Activated CD4-positive, alpha-beta T cell treated with anti-CD3 and anti-CD28 coated beads, Interleukin-2, amount 50 U/mL, for 1 hour (primary cell): ENCODE measurements around the gene INO80.
"Not testable (repeated sequence)": the region's sequence is repeated elsewhere in the genome, so short reads cannot be mapped to it uniquely, and the experiment has no call there.

Source experiments
- DNase-seq: peaks from one replicate; pipeline ENCODE4 v3.0.0-alpha.2; 2020

INO80 gene

DNA sequence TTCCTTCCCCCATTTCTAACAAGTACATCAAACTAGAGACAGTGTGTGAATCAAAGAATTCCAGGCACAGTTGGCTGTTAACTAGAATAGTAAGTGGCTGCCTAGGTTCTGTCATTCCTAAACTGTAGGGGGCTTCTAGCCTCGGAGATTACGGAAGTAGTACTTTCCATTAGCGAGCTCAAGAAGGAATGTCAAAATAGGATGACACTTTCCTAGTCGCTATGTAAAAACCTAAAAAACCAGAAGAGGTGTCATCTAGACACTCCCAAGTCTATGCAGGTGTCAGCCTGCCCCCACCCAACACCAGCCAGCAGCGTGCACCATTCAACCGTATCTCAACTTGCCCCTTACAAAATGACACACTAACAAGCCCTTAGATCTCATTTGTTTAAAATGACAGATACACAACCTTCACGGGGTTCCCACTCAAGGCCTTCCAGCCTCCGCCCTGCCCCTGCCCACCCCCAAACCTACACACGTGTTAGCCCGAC is 874 bp downstream of the INO80 start:
- no peak for DNase-seq

DNA sequence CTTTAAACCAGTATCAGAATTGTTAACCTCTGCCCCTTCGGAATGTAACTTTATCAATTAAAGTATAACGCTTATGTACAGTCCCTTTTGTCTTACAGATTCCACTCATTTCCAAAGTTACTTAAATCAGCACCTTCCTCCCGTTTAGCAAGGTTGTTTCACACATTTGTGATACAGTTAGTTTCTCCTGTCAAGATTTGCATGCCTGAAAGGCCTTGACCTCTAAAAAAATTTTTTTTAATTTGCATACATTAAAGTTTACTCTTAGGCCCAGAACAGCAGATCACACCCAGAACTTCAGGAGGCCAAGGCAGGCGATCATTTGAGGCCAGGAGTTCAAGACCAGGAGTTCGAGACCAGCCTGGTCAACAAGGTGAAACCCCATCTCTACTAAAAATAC is 9.1 kb downstream of the INO80 start:
- no peak for DNase-seq

DNA sequence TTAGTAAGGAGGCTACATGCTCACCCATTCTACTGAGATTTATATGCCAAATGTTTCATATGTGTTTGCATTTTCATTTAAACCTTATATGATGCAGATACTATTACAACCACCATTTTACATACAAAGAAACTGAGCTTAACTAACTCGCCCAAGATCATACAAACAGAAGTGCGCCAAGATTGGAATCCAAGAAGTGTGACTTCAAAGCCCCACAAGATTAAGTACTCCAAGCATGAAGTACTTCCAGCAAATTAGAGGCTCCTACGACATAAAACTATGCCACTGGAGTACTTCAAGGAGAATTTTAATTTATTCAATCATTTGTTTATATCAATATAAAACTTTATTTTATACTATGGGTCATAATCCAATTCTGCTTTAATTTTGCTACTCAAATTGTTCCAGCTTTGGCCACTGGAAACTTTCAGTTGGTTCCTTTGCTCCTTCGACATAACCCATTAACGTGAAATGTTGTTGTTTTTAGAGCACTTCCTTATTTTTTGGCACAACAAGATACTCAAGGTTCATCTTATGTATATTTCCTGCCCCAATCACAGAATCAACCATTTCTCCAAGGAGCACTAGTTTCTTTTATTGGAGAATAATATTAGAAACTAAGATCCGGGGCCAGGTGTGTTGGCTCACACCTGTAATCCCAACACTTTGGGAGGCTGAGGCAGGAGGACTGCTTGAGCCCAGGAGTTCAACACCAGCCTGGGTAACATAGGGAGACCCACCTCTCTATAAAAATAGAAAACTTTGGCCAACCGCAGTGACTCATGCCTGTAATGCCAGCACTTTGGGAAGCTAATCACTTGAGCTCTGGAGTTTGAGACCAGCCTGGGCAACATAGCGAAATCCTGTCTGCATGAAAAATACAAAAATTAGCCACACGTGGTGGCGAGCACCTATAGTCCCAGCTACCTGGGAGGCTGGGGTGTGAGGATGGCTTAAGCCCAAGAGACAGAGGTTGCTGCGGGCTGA is 10.4 kb downstream of the INO80 start:
- DNase-seq, result no peak

DNA sequence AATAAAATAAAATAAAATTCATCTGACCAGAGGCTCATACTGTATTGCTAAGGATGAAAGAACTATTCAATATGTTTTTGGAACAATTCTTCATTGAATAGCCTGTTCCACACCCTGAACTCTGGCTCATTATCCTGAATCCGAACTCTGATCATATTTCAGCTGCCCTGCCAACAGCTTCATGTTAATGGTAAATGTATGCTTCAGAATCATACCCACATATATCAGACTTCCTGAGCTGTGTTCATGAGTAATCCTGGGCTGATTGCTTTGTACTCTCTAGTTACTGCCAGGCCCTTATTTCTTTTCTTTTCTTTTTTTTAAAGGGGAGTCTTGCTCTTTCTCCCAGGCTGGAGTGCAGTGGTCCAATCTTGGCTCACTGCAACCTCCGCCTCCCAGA is 11.8 kb downstream of the INO80 start:
- no peak for DNase-seq

DNA sequence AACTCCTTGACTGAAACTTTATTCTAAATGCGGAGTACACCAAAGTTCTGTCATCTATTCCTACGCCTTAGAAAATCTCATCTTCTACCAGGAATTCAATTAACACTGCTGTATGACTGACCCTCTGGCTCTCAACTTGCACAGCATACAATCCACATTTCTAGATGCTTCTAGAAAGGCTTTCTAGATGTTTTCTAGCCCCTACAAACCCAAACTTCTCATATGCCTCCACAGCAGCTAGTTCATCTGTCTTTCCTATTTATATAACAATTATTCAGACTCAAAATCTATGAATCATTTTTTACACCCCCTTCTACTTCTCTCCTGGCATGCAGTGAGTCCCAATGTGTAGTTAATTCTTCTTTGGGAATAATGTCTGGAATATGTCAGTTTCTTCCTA is 13.2 kb downstream of the INO80 start:
- DNase-seq, result no peak

DNA sequence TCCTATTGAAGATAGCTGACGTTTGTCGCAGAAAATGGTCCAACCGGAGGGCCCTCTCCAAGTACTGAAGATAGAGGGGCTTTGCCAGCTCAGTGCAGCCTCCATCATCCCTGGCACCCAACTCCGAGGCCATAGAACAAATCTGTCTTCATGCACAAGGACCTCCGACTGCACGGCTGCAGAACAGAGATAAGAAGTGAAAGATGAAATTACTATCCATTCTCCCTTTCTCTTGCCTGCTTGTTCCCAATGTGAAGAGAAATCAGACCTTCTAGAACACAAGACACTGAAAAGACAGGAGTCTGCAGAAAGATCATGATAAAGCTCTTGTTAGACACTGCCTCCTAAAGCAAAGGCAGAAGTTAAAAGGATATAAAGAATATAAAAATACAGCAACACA is 19.9 kb downstream of the INO80 start:
- DNase-seq, result no peak

DNA sequence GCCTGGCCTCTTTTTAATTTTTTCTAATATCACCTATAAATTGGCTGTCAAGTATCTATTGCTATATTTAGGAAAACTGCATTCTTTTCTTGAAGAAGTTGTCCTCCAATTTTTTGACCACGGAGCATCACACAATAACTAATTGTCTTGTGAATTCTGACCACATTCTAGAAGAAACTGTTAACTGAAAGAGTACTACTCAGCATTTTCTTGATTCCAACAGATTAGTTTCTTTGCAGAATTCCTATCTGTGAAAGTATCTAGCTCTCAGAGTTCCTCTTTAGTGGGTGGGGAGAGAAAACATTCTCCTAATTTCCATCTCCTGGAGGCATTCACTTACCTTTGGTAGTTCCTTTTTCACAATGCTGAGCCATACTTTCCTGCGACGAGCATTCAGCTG is 31.1 kb downstream of the INO80 start:
- no peak for DNase-seq

DNA sequence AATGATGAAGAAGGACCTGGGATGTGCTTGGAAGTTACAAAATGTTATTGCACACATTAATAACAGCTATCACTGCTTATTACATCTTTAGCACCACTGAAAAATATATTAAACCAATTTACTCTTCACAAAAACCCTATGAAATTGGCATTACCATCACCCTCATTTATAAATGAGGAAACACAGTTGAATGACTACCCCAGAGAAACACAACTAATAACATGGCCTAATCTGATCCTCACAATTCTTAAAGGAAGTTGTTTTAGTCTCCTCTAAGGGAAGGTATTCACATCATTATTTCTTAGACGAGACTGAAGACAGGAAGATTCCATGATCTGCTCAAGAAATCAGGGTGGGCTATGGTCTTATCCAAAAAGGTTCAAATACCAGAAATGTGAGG is 35.9 kb downstream of the INO80 start:
- no peak for DNase-seq

DNA sequence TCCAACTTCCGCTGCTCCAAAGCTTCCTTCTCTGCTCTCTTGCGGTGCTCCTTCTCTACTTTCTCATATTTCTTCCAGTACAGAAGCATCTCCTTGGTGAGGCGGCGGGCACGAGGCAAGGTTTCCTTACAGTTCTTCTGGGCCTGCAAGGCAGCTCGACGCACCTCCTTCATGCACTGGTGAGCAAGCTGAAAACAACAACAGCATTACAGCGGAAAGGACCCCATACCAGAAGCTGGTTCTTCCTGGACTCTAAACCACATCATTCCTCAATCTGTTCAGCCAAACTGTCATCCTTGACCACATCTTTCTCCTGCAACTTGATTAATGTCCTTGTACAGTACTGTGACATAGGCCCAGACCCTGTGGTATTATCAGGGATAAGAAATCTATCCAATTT is 36.4 kb downstream of the INO80 start:
- no peak for DNase-seq

DNA sequence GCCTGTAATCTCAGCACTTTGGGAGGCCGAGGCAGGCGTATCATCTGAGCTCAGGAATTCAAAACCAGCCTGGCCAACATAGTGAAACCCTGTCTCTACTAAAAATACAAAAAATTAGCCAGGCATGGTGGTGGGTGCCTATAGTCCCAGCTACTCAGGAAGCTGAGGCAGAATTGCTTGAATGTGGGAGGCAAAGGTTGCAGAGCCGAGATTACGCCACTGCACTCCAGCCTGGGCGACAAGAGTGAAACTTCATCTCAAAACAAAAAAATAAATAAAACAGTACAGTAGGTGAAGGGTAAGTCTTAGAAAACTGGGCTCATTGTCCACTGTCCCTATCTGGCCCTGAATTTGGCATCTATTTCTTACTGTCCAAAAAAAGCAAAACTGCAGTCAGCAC is 37.2 kb downstream of the INO80 start:
- DNase-seq, result not testable (repeated sequence)

DNA sequence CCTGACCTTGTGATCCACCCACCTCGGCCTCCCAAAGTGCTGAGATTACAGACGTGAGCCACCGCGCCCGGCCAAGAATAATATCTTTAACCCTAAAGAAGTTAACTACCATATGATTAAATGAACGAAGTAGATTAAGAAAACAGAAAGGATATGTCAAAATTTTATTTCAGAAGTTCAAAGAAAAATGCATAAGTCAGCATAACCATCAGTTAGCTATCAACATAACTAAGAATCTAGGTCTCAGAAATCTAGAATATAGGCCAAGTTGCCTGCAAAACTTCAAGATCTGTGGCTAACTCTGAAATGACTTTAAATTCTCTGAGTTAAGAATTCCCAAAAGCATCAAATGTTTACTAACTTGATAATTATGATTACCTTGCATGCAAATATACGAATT is 38.0 kb downstream of the INO80 start:
- no peak for DNase-seq

DNA sequence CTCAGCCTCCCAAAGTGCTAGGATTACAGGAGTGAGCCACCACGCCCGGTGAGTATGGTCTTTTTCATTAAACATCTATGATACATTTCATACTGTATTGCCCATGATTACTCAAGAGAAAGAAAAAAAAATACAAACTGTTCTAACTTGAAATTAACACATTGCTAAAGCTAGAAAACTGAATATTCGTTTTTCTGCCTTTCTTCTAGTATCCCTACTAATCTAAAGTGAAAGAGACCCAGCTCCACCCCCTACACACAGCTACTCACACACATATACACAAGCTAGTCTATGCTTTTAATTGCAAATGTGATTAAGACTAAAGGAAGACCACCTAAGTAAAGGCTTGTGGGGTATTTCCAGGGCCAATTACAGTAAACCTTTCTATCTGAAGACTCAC is 43.1 kb downstream of the INO80 start:
- DNase-seq, result no peak

DNA sequence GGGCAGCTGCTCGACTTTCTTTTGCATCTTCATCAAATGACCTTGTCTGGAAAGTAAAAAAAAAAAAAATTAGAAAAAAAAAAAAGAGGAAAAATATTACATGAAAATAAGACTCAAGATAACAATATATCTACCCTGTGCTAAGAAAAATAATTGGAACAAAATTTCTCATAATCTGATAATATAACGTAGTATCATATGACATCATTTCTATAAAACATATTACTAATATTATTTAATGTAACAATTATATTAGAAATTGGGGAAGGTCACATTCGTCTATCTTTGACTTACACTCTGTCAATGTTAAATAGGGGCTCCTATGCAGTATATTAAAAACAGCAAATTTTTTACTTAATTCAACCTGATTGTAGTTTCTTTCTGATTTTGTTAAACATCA is 44.1 kb downstream of the INO80 start:
- no peak for DNase-seq

DNA sequence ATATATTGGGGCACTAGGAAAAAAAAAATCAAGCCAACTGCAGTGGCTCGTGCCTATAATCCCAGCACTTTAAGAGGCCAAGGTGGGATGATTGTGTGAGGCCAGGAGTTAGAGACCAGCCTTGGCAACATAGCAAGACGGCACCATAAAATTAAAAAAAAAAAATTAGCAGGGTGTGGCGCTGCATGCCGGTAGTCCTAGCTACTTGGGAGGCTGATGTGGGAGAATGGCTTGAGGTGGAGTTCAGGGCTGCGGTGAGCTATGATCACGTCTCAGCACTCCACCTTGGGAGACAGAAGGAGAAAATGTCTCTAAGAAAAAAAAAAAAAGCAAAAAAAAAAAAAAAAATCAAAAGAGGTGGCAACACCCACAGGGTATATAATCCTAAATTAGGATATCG is 49.6 kb downstream of the INO80 start:
- DNase-seq, result no peak

DNA sequence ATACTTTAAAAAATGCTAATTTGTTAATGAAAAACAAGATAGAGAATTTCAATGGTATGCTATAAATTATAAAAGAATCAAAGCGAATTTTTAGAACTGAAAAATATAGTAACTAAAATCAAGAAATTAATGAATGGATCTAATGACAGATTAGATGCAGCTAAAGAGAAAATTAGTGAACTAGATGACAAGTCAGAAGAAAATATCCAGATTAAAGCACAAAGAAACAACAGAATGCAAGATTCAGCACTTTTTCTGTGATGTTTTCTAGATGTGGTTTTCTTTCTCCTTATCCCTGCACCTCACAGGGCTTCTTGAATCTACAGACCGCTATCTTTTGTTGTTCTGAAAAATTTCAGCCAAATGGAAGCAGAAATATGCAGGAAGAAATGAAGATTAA is 54.4 kb downstream of the INO80 start:
- no peak for DNase-seq

DNA sequence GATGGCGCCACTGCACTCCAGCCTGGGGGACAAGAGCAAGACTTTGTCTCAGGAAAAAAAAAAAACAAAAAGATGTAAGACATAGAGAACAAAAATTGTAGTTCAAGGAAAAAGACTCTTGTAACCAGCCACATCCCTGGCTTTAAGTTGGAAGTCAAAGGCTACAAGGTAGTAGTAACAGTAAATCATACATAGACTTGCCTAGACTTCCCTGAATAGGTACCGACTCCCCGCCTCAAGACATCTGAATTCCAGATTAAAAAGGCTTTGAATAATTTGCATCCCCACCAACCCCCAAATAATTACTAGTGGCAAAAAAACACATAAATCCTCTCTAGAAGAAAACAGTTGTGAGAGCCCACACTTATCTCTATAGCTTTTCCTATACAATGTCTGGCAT is 55.6 kb downstream of the INO80 start:
- no peak for DNase-seq

DNA sequence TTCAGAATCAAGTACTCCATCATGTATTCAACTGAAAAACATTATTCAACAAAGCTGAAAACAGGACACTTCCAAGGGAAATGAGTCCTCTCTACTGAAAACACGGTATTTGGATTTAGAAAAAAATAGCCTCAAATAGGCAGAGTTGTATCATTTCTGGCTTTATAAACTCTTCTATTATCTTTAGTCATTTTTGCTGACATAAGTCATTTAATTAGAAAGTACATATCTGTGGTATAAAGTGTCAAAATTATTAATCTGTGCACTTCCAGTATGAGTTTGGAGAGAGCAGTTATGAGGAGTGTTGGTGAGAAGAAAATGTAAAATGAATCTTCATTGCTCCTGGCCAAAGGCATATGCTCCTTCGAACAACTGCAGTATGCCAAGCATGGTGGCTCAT is 59.3 kb downstream of the INO80 start:
- DNase-seq, result no peak

DNA sequence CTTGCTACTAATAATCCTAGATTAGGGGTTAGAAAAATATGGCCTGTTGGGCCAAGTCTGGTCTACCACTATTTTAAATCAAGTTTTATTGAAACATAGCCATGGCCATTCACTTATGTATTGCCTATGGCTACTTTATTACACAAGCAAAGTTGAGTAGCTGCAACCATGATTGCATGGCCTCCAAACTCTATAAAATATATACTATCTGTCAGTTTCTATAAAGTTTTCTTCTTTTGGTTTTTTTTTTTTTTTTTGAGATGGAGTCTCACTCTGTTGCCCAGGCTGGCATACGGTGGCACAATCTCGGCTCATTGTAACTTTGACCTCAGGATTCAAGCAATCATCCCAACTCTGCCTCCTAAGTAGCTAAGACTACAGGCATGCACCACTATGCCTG is 60.4 kb downstream of the INO80 start:
- DNase-seq, result no peak

DNA sequence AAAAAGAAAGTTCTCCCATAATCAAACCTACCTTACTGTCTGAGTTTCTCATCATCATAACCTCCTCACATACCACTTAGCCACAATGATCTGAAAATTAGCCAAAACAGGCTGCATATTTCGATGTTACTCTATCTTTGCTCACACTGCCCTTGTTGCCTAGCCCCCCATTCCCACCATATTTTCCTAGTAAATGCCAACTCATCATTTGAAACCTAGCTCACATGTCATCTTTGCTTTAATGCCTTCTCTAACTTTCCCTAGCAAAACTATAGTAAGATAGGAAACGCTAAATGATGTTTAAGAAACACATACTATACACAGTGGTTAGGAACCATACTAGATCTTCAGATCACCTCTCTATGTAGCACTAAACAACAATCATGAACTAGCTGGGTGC is 64.9 kb downstream of the INO80 start:
- no peak for DNase-seq

DNA sequence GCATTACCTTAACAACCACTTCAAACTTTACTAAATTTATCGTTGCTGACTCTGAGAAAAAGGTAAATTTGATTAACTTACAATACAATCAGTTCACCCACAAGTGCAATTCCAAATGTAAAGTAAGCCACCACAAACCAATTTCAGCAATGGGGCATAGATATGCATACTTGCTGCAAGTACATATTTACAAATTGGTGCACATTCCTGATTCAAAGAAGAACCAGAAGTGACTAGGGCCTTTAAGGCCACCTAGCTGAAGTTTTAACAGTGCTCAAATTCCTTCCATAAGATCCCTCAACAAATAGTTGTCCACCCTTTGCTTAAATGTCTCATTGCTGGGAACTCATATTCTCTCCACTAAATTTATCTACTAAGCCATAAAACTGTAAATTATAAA is 67.2 kb downstream of the INO80 start:
- no peak for DNase-seq

DNA sequence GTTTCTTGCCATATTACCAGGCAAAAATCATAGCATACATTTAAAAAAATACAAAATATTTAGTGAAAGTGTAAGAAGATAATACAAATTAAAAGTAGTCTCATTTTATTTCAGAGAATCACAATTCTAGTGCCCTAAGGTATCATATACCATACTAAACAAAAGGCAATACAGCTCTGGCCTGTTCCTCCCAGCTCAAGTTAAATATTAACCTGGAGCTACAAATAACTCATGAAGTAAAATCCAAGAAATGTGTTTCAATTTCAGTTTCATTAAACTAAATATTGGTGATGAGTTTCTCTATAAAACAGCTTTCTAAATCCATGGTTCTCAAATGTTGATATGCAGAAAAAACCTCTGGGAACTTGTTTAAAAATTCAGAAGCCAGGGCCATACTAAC is 67.7 kb downstream of the INO80 start:
- no peak for DNase-seq

DNA sequence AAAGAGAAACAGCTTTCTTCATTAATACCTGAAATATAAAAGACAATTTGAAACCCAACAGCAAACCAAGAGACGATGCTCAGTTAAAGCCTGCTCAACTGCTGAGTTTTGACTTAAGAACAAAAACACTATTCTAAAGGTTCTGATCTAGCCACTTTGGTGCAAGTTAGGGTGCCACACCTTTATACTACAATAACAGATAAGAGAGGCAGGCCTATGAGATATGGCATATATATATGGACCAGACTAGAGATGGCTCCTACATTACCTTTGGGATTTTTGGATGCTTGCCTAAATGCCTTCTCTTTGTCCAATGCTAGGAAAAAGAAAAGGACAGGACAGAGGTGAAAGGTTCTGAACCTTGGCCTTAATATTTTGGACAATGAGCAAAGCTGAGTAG is 68.6 kb downstream of the INO80 start:
- DNase-seq, result no peak

DNA sequence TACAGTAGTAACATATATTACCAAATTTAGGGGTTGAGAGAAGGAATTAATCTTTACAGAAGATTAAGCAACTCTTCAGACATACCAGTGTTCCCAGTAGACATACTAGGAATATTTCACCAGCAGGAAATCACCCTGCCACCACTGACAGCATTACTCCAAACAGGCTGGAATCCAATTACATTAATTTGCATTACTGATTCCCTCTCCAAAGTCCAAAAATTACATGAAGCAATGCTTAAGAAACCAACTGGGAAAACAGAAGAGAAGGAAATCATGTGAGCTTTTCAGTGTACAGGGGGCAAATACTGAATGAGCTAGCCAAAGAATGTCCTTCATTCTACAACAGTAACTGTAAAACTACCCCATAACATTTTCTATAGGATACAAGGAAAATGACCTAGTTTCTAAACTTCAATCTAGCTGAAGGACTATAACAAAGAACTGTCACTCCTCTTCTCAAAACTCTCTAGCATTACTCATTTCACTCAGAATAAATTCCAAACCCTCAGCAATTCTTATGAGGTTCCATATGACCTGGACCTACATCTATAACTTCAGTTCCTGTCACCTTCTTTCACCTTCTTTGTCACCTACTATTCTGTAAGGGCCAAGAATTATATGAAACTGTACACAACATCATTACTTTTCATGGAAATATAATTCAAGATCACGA is 72.7 kb downstream of the INO80 start:
- DNase-seq, result no peak

DNA sequence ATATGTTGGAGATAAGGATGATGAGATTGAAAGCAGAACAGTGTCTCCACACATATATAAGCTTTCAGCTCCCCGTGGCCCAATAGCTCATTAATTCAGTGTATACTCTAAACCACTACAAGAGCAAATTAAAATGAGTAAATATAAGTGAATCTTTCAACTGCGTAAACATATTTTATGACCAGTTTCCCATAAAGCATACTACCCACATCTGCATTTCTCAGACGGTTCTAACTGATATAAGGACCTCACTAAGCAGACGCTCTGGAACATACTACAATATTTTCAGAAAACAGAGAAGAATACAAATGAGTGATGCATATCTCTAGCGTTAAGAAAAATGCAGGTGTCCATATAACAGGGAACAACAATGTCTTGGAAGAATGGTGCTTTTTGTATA is 73.2 kb downstream of the INO80 start:
- DNase-seq, result no peak
